ENCODE results near the gene CLEC4D. TPM values are rescaled to one million over a fixed set of nuclear protein-coding genes. Genes with fewer than 3 reads are reported as not detected.
"Not testable (repeated sequence)": the region's sequence is repeated elsewhere in the genome, so short reads cannot be mapped to it uniquely, and the experiment has no call there.

CLEC4D gene
- polyA plus RNA-seq, 3 donors, result 0.42 to 0.55 (median 0.43) TPM

DNA sequence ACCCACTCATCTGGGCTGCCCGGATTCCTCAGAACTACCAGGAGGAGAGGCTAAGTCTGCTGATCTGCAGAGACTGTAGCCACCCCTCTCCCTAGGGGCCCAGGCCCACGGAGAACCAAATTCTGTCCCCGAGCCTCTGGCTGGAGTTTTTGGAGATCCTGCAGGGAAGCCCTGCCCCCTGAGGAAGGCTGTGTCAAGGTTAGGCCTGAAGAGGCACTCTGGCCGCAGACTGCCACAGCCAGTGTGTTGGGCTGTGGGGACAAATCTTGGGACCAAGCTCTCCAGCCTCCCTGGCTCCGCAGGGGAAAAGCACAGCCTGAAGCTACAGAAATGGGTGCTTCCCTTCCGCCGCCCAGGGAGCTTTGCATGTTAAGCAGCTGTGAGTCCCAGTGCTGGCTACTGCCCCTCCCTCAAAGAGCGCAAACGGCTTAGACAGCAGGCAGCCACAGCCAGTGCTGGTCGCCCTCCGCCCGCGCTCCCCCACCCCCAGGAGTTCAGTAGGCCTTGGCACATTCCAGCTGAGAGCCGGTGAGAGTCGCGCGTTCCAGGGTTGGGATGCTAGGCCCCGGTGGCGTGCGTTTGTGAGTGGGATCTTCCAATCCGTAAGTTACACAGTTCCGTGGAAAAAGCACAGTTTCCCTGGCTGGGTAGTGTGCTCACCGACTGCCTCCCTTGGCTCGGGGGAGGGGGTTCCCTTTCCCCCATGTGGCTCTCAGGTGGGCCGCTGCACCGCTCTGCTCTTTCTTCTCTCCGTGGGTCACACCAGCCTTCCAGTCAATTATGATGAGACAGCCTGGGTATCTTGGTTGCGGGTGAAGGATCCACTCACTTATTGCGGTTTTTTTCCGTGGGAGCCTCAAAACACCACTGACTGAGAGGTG lies 14.2 kb downstream of the CLEC4D start:
- DNase-seq (ENCODE audit: low read depth in 3 of 3, low spot score in 2 of 3), result no peak

- DNase-seq (ENCODE audit: low read depth in 3 of 3, low spot score in 2 of 3), result no peak
Measured at GRCh38 chr12:8532045-8532444, 18.7 kb downstream of the CLEC4D start.

DNA sequence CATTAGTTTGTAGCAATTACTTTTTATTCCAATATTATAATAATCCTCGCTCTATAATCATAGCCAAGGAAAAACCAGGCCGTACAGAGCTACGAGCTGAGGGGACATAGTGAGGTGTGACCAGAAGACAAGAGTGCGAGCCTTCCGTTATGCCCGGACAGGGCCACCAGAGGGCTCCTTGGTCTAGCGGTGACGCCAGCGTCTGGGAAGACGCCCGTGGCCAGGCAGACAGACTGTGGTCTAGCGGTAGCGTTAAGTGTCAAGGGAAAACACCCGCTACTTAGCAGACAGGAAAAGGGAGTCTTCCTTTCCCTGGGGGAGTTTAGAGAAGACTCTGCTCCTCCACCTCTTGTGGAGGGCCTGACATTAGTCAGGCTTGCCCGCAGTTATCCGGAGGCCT lies 24.5 kb downstream of the CLEC4D start:
- not testable (repeated sequence) for DNase-seq (ENCODE audit: low read depth in 3 of 3, low spot score in 2 of 3)

DNA sequence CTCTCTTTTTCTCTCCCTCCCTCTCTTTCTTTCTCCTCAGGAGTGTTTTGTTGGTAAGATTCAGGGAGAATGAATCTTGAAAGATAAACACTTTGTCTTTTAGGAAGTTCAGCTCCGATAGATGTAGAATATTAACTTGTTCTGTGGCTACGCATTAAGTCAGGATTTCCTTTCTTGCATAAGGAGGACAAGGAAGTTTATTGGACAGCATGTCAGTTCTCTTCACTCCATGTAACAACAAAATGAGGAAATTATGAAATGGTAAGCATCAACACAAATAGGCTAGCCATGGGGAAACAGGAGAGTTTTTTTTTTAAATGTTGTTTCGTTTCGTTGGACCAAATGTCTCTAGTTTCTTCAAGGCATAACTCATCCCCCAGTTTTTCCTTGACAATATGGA lies 27.5 kb downstream of the CLEC4D start, which contains the start of gene CLEC4E:
Gene CLEC4E (minus strand): TSS at position 75 of the 400 bp plus-strand sequence. CDS start 108 bp downstream, outside the sequence.
- DNase-seq (ENCODE audit: low read depth in 3 of 3, low spot score in 2 of 3), result not testable (repeated sequence)

GRCh38 chr12:8541562-8541961 lies 28.3 kb downstream of the CLEC4D start:
- DNase-seq (ENCODE audit: low read depth in 3 of 3, low spot score in 2 of 3), result no peak

GRCh38 chr12:8544295-8544694 lies 31.0 kb downstream of the CLEC4D start:
- peak; percentile 37 to 67 (median 43) for DNase-seq (ENCODE audit: low read depth in 3 of 3, low spot score in 2 of 3)

- DNase-seq (ENCODE audit: low read depth in 3 of 3, low spot score in 2 of 3), result no peak
Measured at GRCh38 chr12:8546591-8546990, 33.3 kb downstream of the CLEC4D start.

GRCh38 chr12:8547645-8548044 lies 34.3 kb downstream of the CLEC4D start:
- DNase-seq (ENCODE audit: low read depth in 3 of 3, low spot score in 2 of 3), result no peak

GRCh38 chr12:8548192-8548591 lies 34.9 kb downstream of the CLEC4D start:
- DNase-seq (ENCODE audit: low read depth in 3 of 3, low spot score in 2 of 3), result no peak

- no peak for DNase-seq (ENCODE audit: low read depth in 3 of 3, low spot score in 2 of 3)
Measured at GRCh38 chr12:8549381-8549780, 36.1 kb downstream of the CLEC4D start.

- no peak for DNase-seq (ENCODE audit: low read depth in 3 of 3, low spot score in 2 of 3)
Measured at GRCh38 chr12:8553088-8553627, 39.9 kb downstream of the CLEC4D start.

- DNase-seq (ENCODE audit: low read depth in 3 of 3, low spot score in 2 of 3), result no peak
Measured at GRCh38 chr12:8554451-8555195, 41.3 kb downstream of the CLEC4D start.

- DNase-seq (ENCODE audit: low read depth in 3 of 3, low spot score in 2 of 3), result no peak
Measured at GRCh38 chr12:8556531-8557097, 43.3 kb downstream of the CLEC4D start.

DNA sequence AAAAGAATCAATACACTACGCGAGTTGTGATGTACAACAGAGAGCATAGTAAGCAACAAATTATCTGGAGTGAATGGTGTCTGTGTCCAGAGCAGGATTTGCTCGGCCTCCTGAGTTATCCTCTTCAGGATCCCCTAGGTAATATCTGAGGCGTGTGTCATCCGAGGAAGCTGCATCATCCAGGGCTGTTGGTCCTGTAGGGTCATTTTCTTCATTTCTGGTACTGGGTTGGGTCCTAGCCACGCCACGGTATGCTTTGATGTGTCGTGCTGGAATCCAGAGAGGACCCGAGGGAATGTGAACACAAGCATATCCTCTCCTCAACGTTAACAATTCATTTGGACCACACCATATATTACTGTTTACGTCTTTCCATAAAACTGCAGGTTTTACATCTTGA lies 46.4 kb downstream of the CLEC4D start:
- DNase-seq (ENCODE audit: low read depth in 3 of 3, low spot score in 2 of 3), result no peak

DNA sequence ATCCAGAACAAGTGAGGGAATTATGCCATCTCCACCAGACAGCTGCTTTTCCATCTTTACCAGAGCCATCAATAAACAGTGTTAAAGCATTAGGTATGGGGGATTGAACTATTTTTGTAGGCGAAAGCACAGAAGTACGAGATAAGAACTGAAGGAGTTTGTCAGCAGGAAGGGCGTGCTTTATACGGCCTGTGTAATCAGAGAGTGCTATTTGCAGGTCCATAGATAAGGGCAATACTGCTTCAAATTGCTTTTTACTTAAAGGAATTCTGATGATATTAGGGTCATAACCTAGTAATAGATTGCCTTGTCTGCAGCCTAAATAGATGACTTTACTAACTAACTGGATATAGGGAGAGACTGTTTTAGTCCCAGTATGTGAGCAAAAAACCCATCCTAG lies 47.7 kb downstream of the CLEC4D start:
- DNase-seq (ENCODE audit: low read depth in 3 of 3, low spot score in 2 of 3), result no peak

DNA sequence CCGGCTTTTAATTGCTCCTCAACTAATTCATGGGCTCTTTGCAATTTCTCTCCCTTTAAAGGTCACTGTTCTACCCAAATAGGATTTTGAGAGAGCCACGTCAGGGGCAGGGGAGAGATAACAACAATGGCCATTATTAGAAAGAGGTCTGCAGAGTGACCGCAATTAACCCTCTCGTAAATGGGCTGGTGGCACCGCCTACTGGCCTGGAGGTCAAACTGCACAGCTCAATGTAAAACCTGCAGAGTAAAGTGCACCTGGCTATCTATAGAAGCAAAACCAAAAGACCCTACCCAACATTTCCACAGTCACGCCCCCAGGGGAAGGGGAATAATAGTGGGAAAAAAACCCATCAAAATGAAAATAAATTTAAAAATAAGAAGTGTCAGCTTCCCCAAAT lies 49.0 kb downstream of the CLEC4D start:
- DNase-seq (ENCODE audit: low read depth in 3 of 3, low spot score in 2 of 3), result no peak

- DNase-seq (ENCODE audit: low read depth in 3 of 3, low spot score in 2 of 3), result no peak
Measured at GRCh38 chr12:8563356-8563755, 50.1 kb downstream of the CLEC4D start.

DNA sequence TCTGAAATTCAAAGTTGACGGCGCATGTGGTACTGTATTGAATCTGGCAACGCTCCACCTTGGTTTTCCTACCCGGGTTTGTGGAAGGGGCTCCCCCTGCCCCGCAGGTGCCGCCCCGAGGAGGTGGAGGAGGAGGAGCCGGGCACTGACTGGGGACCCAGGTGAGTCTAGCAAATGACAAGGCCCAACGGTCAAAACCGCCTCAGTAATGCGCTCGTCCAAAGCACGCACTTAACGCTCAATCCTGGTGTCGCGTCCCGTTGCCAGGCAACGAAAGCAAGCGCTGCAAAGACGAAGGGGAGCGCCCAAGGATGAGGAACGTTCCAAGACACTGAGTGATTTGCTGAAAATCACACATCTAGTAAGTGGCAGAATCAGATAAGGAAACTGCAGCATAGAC lies 51.4 kb downstream of the CLEC4D start:
- no peak for DNase-seq (ENCODE audit: low read depth in 3 of 3, low spot score in 2 of 3)

GRCh38 chr12:8566052-8566451 lies 52.7 kb downstream of the CLEC4D start:
- not testable (repeated sequence) for DNase-seq (ENCODE audit: low read depth in 3 of 3, low spot score in 2 of 3)

- DNase-seq (ENCODE audit: low read depth in 3 of 3, low spot score in 2 of 3), result no peak
Measured at GRCh38 chr12:8566525-8566924, 53.2 kb downstream of the CLEC4D start.
